Measurements from ENCODE around the gene MICALL2.

MICALL2 gene

GRCh38 chr7:1464694-1465093 lies 5.4 kb upstream of the MICALL2 start:
- Mint-ChIP-seq H3K9me3 (no peaks in the 10 kb centered on the region), H3K4me1 (peaks cover 24% of the 10 kb centered on the region), H3K27me3 (no peaks in the 10 kb centered on the region), H3K27ac (no peak overlapping the region), H3K4me3 (no peak overlapping the region)
- ATAC-seq, result no peak
- no peak for DNase-seq

DNA sequence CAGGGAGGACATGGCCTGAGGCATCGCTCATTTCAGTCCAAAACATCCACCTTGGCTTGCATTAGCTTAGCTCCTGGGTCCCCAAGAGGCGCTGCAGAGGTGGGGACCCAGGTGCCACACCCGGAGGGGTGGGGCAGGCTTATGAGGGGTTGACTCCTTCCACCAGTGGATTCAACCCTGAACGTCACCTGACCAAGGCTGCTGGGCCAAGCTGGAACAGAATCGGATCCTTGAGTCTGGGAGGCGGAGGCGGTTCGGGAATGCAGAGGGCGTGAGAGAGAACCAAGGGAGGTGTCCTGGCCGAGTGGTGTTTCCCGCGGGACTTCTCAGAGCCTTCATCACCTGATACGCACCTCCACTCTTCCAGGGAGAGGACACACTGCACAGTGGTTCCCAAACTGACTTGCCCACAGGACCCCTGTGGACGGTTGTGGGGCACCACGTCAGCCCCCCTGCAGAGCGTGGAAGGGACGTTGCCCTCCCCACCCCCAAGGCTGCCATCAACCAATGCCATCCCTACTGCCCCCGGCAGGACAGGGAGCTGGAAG lies 4.5 kb upstream of the MICALL2 start:
- ATAC-seq, result no peak
- no peak for DNase-seq
- Mint-ChIP-seq H3K4me1 (peaks cover 27% of the 10 kb centered on the region), H3K27ac (no peak overlapping the region), H3K27me3 (no peaks in the 10 kb centered on the region), H3K4me3 (no peak overlapping the region), H3K9me3 (no peaks in the 10 kb centered on the region)

- H3K27me3 Mint-ChIP-seq, result peaks cover 13% of the 10 kb centered on the region
- no peaks in the 10 kb centered on the region for H3K9me3 Mint-ChIP-seq
- peak overlapping the region in 1 of 2 donors; percentile 42 for H3K4me3 Mint-ChIP-seq
- DNase-seq (no peak), ATAC-seq (no peak)
- H3K4me1 Mint-ChIP-seq, result peaks cover 46% of the 10 kb centered on the region
- peak overlapping the region in 1 of 2 donors; percentile 37 for H3K27ac Mint-ChIP-seq
These were observed 2.5 kb upstream of the MICALL2 start for GRCh38 chr7:1461646-1462375.

- peak overlapping the region in 1 of 2 donors; percentile 27 for H3K27ac Mint-ChIP-seq
- DNase-seq (no peak), ATAC-seq (no peak)
- H3K9me3 Mint-ChIP-seq, result no peaks in the 10 kb centered on the region
- peak overlapping the region; percentile 21 to 26 for H3K4me3 Mint-ChIP-seq
- peaks cover 40% of the 10 kb centered on the region for H3K4me1 Mint-ChIP-seq
- H3K27me3 Mint-ChIP-seq, result peaks cover 13% of the 10 kb centered on the region
These were observed 1.8 kb upstream of the MICALL2 start for GRCh38 chr7:1460821-1461645.

DNA sequence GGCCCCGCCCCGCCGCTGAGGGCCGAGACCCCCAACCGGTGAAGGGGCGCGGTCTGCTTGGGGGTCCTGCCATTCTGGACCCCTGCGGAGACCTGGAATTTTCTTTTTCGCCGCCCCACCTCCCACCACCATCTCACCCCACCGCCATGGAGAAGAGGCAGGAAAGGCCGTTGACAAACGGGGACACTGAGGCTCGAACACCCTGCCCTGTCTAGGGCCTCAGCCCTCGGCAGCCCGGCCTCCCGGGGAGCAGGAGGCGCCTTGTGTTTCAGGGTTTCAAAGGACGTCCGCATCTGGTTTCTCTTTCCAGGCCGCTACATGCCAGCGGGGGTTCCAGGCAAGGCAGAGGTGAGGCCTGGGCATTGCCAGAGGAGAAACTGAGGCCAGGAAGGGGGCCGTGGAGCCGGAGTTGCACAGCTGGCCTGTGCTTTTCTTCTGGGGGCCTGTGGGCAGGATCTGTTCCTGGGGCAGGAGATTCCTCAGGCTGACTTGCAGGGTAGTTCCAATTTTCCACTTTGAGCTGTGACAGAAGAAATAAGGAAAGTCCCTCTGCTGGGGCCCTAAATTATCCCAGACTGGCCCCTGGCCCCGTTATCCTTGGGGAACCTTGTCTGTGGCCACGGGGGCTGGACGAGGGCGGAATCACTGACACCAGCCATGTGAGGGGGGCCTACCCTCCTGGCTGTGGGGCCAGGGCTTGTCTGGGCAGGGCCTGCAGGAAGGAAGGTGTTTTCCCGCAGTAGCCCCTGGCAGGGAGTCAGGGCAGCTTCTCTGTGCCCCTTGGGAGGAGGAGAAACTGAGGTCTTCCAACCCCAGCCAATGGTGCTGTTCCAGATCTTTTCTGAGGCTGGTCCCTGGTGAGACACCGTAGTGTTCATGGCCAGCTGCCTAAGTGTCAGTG lies 900 bp upstream of the MICALL2 start:
- Mint-ChIP-seq H3K27ac (peak overlapping the region in 1 of 2 donors; percentile 8), H3K9me3 (no peaks in the 10 kb centered on the region), H3K4me3 (peak overlapping the region; percentile 69 to 84), H3K27me3 (peaks cover 13% of the 10 kb centered on the region), H3K4me1 (peaks cover 39% of the 10 kb centered on the region)
- peak; percentile 3 for ATAC-seq
- no peak for DNase-seq

GRCh38 chr7:1459512-1459892 lies 232 bp upstream of the MICALL2 start:
- no peak overlapping the region for H3K27ac Mint-ChIP-seq
- peaks cover 39% of the 10 kb centered on the region for H3K4me1 Mint-ChIP-seq

GRCh38 chr7:1457949-1458682 lies 1.2 kb downstream of the MICALL2 start:
- H3K27ac Mint-ChIP-seq, result peak overlapping the region in 1 of 2 donors; percentile 19
- peak overlapping the region; percentile 51 to 87 for H3K4me3 Mint-ChIP-seq
- peaks cover 13% of the 10 kb centered on the region for H3K27me3 Mint-ChIP-seq
- no peak for ATAC-seq
- H3K4me1 Mint-ChIP-seq, result peaks cover 39% of the 10 kb centered on the region
- H3K9me3 Mint-ChIP-seq, result no peaks in the 10 kb centered on the region
- DNase-seq, result no peak

More at GRCh38 chr7:1459512-1459892, 232 bp upstream of the MICALL2 start:
- H3K27me3 Mint-ChIP-seq, result peaks cover 13% of the 10 kb centered on the region
- H3K9me3 Mint-ChIP-seq, result no peaks in the 10 kb centered on the region
- ATAC-seq, result peak; percentile 96
- H3K4me3 Mint-ChIP-seq, result peak overlapping the region; percentile 77 to 87
- peak; percentile 99 for DNase-seq

GRCh38 chr7:1457059-1457948 lies 2.0 kb downstream of the MICALL2 start:
- ATAC-seq (no peak), DNase-seq (no peak)
- Mint-ChIP-seq H3K27me3 (peaks cover 13% of the 10 kb centered on the region), H3K4me1 (peaks cover 39% of the 10 kb centered on the region), H3K27ac (peak overlapping the region in 1 of 2 donors; percentile 19), H3K9me3 (no peaks in the 10 kb centered on the region), H3K4me3 (no peak overlapping the region)

- no peak for ATAC-seq
- Mint-ChIP-seq H3K4me3 (no peak overlapping the region), H3K27ac (no peak overlapping the region), H3K9me3 (no peaks in the 10 kb centered on the region), H3K4me1 (peaks cover 34% of the 10 kb centered on the region), H3K27me3 (peaks cover 13% of the 10 kb centered on the region)
- no peak for DNase-seq
These were observed 3.3 kb downstream of the MICALL2 start for GRCh38 chr7:1455955-1456354.

DNA sequence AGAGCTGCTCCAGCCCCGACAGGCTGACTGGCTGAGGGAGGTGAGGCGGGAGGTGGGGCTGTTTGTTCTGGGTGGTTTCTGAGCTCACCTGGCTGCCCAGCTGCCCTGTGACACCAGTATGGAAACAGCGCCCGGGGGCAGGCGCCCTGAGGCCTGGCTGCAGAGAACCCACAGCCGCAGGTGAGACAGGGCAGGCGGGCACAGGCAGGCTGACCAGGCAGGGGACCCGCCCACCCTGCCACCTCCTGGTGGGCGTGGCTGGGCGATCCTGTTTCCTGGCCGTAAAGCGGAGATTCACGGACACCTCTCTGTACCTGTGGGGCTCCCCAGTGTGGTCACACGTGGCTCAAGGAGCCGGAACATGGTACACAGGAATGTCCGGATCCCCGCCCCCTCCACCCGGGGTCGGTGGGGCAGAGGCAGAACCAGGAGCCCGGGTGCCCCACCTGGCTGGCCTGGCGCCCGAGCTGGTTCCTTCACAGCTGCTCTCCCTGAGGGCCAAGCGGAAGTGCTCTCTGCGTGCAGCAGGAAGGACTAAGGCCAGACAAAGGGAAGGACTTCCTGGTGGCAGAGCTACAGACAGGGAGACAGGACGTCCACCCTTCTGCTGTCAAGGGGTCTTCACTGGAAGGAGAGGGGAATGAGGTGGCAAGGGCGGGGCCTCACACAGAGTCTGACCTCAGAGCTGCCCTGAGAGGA lies 3.9 kb downstream of the MICALL2 start:
- Mint-ChIP-seq H3K4me3 (no peak overlapping the region), H3K27me3 (peaks cover 13% of the 10 kb centered on the region), H3K4me1 (peaks cover 29% of the 10 kb centered on the region), H3K27ac (no peak overlapping the region), H3K9me3 (no peaks in the 10 kb centered on the region)
- no peak for ATAC-seq
- no peak for DNase-seq

GRCh38 chr7:1454542-1454941 lies 4.7 kb downstream of the MICALL2 start:
- Mint-ChIP-seq H3K27ac (no peak overlapping the region), H3K4me3 (no peak overlapping the region), H3K27me3 (peaks cover 13% of the 10 kb centered on the region), H3K9me3 (no peaks in the 10 kb centered on the region), H3K4me1 (peaks cover 22% of the 10 kb centered on the region)
- ATAC-seq (no peak), DNase-seq (no peak)

GRCh38 chr7:1452205-1452604 lies 7.1 kb downstream of the MICALL2 start:
- no peak overlapping the region for H3K27ac Mint-ChIP-seq
- peaks cover 3% of the 10 kb centered on the region for H3K4me1 Mint-ChIP-seq
- no peaks in the 10 kb centered on the region for H3K27me3 Mint-ChIP-seq
- ATAC-seq (no peak), DNase-seq (no peak)
- H3K4me3 Mint-ChIP-seq, result no peak overlapping the region
- no peaks in the 10 kb centered on the region for H3K9me3 Mint-ChIP-seq

- H3K4me1 Mint-ChIP-seq, result no peaks in the 10 kb centered on the region
- no peak overlapping the region for H3K27ac Mint-ChIP-seq
- ATAC-seq, result no peak
- H3K9me3 Mint-ChIP-seq, result no peaks in the 10 kb centered on the region
- H3K27me3 Mint-ChIP-seq, result no peaks in the 10 kb centered on the region
- H3K4me3 Mint-ChIP-seq, result no peak overlapping the region
- DNase-seq, result no peak
These were observed 8.3 kb downstream of the MICALL2 start for GRCh38 chr7:1450987-1451386.
